GM19035 (cell line): ENCODE data around the gene SEZ6L2.
"Not testable (repeated sequence)": the region's sequence is repeated elsewhere in the genome, so short reads cannot be mapped to it uniquely, and the experiment has no call there.

Source experiments
- ATAC-seq: cut with Tn5 transposase; IDR thresholded peaks from one replicate; pipeline ENCODE4 v1.9.1; 2021; ENCODE audit not compliant: unreplicated experiment

SEZ6L2 gene

DNA sequence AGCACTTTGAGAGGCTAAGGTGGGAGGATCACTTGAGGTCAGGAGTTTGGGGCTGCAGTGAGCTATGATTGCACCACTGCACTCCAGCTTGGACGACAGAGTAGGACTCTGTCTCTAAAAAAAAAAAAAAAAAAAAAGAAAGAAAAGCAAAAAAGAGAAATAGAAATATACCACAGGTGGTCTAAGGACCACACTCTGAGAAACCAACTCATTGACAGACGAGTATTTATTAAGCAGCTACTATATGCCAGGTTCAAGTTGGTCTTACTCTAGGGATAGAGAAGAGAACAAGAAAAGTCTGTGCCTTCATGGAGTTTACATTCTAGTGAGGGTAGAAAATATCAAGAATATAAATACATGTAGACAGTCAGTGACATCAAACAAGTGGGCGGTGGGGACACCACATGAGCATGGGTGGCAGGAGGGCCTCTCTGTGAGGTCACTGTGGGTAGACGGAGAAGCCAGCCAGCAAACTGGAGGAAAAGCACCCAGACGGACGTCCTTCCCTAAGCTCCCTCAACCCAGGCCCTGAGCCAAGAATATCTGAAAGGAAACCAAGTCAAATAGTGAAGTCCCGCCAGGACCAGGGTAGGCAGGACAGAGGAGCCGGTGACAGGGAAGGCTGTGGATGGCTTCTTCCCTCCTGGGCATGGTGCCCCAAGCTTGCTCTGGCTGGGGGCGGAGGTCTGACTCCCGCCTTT lies 41.1 kb downstream of the SEZ6L2 start:
- ATAC-seq, result no peak

DNA sequence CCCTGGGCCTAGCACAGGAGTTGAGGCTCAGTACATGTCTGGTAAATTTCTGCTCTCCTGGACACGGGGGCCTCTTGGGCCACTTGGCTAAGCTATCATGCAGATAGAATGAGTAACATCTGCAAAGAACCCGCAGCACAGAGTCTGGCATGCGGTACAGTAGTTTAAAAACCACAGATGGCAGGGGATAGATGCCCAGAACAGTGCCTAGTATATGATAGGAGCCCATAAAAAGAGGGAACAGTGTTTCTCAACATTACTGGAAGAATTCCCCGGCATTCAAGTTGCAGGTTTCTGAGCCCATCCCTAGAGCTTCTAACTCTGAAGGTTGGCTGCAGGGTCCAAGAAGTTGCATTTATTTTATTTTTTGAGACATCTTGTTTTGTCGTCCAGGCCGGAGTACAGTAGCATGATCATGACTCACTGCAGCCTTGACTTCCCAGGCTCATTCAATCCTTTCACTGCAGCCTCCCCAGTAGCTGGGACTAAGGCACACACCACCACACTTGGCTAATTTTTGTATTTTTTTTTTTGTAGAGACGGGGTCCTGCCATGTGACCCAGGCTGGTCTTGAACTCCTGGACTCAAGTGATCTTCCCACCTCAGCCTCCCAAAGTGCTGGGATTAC lies 42.1 kb downstream of the SEZ6L2 start:
- no peak for ATAC-seq

DNA sequence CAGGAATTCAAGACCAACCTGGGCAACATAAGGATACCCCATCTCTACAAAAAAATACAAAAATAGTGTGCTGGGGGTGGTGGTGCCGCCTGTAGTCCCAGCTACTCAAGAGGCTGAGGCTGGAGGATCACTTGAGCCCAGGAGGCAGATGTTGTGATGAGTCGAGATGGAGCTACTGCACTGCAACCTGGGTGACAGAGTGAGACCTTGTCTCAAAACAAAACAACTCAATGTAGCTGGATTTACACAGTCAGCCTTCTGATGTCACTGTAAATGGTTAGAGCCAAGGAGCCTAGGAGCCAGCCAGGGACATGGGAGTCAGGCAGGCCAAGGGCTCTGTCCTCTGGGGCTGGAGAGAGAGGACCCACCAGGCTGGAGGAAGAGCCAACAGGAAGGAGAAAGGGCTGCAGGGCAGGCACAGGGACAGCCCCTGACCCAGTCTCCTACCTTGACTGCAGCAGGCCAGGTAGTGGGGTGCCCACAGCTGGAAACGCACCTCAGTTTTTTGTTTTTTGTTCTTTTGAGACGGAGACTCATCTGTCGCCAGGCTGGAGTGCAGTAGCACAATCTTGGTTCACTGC lies 44.7 kb downstream of the SEZ6L2 start:
- no peak for ATAC-seq

DNA sequence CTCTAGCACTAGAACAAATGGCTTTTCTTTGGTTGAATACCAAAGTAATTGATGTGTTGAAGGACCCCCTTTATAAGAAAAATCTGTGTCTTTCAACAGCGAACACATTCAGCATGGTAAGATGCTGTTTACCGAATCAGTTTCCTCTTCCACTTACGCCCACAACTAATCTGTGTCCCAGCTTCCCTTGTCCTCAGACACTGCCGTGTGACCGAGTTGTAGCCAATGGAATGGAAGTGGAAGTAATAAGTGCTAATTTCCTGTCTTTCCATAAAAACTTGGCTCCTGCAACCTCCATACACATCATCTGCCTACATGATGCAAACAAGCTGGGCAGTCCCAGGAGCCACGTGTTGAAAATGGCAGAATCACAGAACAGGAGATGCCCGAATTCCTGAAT lies 46.7 kb downstream of the SEZ6L2 start:
- ATAC-seq, result no peak

DNA sequence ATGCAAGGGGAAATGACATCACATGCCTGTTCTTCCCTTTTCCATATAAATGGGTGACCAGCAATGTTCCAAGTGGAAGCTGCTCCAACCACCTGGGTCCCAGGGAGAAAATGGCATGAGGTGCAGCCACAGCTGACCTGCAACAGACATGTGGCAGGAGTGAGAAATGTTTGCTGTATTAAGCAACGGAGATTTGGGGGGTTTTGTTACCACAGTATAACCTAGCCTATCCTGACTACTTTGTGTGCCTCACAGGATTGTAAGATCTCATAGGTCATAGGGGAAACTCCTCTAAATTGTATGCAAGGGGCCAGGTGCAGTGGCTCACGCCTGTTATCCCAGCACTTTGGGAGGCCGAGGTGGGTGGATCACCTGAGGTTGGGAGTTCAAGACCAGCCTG lies 48.4 kb downstream of the SEZ6L2 start:
- ATAC-seq, result no peak

DNA sequence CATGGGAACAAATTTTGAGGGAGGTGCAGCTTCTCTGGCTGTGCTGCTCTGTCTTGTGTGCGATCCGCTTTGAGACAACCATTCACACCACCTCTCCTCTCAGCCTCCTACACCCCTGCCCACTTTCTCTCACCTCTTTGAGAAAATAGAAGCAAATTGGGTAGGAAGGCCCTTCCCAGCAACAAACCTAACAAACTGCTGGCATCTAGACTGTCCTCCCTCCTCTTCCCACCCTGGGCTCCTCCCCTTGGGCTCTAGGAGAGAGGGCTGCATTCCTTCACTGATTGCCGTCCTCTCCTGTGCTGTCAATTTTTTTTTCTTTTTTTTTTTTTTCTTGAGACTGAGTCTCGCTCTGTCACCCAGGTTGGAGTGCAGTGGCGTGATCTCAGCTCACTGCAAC lies 49.8 kb downstream of the SEZ6L2 start:
- no peak for ATAC-seq

DNA sequence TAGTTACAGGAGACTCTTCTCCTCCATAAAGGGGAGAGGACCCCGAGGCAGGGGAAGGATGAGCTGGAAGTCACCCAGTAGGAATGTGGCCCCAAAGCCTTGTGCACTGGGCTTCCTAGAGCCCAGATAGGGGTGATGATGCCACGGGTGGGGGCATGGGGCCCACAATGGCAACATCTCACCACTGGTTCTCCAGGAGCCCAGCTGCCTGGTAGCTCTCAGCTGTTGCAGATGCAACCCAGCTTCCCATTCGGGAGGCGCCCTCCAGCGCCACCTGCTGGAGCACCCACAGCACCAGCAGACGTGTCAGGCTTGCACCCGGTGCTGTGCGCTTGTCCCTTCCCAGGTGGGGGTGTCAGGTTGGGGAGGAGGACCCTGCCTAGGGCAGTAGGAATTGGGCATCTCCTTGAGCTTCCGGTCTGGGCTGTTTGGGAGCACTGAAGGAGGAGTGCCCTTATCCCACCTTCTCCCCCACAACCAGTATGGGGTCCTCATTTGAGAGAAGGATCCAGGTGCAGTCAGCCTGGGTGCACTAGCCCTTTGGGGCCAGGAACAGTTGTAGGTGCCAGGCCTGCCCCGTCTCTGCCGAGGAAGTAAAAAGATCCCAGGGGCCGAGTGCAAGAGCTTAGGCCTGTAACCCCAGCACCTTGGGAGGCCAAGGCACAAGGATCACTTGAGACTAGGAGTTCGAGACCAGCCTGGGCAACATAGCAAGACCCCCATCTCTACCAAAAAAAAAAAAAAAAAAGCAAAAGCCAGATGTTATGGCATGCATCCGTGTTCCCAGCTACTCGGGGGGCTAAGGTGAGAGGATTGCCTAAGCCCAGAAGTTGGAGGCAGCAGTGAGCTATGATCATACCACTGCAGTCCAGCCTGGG lies 50.7 kb downstream of the SEZ6L2 start:
- ATAC-seq, result no peak

DNA sequence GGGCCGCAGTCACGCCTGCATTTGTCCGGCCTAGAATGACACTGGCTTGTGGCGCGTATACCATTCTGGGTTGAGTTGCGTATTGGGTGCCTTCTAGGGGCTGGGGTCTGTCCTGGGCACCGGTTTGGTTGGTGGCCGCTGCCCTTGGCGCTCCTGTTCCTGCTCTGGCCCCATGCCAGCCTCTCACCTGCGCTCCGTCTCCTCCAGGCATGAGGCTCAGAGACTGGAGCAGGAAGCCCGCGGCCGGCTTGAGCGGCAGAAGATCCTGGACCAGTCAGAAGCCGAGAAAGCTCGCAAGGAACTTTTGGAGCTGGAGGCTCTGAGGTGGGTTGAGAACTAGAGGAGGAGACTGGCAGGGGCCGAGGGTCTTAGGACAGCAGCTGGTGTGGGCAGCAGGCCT lies 53.7 kb downstream of the SEZ6L2 start:
- no peak for ATAC-seq

DNA sequence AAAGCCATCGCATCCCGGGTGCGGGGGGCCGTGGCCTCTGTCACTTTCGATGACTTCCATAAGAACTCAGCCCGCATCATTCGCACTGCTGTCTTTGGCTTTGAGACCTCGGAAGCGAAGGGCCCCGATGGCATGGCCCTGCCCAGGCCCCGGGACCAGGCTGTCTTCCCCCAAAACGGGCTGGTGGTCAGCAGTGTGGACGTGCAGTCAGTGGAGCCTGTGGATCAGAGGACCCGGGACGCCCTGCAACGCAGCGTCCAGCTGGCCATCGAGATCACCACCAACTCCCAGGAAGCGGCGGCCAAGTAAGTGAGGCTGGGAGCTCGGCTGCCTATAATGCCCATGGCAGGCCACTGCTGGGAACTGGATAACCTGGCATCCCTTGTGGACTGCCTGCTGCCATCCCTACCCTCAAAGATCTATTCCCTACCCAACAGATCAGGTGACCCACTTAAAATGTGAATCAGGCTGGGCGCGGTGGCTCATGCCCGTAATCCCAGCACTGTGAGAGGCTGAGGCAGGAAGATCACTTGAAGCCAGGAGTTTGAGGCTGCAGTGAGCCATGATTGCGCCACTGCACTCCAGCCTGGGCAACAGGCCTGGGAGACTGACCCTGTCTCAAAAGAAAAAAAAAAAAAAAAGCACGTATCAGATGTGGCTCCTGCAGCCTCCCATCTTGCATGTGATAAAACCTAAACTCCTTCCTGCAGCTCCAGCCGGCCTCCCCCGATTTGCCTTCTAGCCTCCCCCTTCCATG lies 54.6 kb downstream of the SEZ6L2 start:
- no peak for ATAC-seq

DNA sequence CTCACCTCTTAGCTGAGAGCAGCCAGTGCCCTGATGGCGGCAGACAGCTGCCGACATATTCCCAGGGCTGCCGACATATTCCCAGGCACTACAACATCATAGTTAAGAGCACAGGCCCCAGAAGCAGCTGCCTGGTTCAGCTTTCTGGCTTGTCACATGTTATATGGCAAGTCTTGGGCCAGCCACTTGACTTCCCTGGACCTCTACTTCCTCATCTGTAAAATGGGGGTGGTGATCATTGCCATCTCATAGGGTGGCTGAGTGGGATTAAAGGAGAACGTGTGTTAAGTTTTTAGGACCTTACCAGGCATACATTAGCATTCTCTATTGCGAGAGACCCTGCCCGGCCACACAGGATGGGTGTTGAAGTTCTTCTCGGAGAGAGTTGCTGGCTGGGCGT lies 55.4 kb downstream of the SEZ6L2 start:
- no peak for ATAC-seq

DNA sequence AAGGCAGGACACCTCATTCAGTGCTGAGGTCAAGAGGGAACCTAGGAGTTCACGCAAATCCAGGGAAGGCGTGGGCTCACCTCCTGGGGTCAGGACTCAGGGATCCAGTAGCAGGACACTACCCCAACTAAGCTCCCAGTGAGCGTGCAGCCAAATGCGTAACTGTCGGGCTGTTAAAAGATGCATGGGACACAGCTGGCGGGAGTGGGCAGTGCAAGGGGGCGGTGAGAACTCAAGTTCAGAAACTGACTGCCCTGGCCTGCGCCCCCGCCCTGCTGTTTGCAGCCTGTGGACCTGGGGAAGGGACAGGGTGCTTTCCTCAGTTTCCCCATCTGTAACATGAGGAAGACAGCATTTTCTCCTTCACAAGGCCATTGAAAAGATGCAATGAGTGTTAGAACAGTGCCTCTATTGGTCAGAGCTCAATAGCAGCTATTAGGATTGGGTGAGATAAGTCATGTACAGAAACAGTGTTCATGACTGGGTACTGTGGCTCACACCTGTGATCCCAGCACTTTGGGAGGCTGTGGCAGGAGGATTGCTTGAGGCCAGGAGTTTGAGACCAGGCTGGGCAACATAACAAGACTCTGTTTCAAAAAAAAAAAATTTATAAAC lies 56.5 kb downstream of the SEZ6L2 start:
- no peak for ATAC-seq

DNA sequence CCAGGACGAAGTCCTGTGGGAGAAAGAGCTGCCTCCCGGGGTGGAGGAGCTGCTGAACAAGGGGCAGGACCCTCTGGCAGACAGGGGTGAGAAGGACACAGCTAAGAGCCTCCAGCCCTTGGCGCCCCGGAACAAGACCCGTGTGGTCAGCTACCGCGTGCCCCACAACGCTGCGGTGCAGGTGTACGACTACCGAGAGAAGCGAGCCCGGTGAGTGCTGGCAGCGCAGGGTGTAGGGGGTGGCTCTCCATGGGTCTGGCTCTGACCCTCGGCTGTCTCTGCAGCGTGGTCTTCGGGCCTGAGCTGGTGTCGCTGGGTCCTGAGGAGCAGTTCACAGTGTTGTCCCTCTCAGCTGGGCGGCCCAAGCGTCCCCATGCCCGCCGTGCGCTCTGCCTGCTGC lies 57.7 kb downstream of the SEZ6L2 start:
- ATAC-seq, result no peak

DNA sequence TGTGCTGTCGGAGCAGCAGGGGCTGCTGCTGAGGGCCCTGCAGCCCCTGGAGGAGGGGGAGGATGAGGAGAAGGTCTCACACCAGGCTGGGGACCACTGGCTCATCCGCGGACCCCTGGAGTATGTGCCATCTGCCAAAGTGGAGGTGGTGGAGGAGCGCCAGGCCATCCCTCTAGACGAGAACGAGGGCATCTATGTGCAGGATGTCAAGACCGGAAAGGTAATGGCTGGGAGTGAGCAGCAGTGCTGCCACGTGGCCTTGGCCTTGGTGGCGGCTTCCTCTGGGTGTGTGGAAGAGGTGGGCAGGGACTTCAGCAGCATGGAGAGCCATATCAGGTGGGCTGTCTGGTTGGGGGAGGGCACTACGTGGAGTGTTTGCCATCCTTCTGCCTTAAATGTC lies 59.1 kb downstream of the SEZ6L2 start:
- ATAC-seq, result no peak

DNA sequence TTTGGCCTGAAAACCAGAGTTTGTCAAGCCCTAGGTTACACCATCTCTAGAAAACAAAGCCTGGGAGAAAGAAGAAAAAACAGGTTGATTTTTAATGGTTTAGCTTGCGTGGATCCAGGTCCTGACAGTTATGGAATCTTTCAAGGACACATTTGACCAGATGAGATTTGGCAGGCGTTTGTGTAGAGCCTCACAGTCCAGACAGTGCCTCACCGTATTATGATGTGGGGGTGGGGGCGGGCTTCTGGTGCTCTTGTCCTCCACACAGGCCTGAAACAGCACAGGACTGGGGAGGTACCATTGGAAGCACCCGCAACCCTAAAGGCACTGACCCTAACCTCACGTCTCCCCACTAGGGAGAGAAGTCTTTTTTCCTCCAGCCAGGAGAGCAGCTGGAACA lies 59.5 kb downstream of the SEZ6L2 start:
- no peak for ATAC-seq

DNA sequence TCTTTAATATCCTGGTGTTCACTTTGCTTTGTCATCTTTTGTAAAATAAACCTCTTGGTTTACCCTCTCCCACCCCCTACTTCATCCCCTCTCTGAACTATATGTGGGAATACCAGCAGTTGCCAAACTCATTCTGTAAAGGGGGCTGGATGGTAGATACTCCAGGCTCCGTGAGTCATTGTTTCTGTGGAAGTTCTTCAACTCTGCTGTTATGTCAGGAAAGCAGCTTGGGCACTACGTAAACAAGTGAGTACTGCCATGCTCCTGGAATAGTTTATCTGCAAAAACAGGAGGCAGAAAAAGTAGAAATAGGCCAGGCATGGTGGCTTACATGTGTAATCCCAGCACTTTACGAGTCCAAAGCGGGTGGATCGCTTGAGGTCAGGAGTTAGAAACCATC lies 61.5 kb downstream of the SEZ6L2 start:
- ATAC-seq, result no peak

DNA sequence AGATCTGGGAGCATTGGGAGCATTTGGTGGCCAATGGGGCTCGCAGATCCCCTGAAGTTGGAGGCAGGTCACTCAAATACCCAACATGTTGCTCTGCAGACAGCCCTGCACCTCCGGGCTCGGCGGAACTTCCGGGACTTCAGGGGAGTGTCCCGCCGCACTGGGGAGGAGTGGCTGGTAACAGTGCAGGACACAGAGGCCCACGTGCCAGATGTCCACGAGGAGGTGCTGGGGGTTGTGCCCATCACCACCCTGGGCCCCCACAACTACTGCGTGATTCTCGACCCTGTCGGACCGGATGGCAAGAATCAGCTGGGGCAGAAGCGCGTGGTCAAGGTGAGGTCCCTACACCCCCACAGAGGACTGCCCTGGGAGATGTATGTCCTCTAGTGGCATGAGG lies 62.7 kb downstream of the SEZ6L2 start:
- ATAC-seq, result no peak

DNA sequence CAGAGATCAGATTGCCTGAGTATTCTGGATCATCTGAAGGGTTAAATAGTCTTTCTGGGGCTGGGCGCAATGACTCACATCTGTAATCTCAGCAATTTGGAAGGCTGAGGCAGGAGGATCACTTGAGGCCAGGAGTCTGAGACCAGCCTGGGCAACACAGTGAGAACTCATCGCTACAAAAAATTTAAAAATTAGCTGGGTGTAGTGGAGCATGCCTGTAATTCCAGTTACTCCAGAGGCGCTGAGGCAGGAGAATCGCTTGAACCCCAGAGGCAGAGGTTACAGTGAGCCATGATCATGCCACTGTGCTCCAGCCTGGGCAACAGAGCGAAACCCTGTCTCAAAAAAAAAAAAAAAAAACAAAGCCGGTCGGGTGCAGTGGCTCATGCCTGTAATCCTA lies 63.4 kb downstream of the SEZ6L2 start:
- no peak for ATAC-seq

DNA sequence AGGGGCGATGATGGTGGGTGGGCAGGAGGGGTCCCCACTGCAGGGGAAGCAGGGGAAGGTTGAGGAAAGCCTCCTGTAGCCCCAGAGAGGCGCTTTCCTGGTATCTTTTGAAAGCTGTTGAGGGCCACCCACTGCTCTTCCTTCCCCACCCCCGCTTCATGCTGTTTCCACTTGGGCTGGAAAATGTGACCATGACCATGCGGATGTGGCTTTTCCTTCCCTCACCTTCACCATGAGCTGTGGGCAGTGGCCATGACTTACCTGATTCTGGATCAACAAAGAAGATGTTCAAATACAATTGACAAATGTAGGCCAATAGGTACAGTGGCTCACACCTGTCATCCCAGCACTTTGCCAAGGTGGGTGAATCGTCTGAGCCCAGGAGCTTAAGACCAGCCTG lies 65.3 kb downstream of the SEZ6L2 start:
- ATAC-seq, result no peak

DNA sequence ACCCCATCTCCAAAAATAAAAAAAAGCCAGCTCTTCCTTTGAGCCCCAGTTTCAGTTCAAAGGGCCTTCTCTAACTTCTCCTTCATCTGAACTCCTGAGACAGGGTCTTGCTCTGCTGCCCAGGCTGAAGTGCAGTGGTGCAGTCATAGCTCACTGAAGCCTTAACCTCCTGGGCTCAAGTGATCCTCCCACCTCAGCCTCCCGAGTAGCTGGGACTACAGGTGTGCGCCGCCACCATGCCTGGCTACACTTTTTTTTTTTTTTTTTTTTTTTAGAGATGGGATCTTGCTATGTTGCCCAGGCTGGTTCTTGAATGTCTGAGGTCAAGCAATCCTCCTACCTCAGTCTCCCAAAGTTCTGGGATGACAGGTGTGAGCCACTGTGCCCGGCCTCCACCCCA lies 66.1 kb downstream of the SEZ6L2 start:
- not testable (repeated sequence) for ATAC-seq

DNA sequence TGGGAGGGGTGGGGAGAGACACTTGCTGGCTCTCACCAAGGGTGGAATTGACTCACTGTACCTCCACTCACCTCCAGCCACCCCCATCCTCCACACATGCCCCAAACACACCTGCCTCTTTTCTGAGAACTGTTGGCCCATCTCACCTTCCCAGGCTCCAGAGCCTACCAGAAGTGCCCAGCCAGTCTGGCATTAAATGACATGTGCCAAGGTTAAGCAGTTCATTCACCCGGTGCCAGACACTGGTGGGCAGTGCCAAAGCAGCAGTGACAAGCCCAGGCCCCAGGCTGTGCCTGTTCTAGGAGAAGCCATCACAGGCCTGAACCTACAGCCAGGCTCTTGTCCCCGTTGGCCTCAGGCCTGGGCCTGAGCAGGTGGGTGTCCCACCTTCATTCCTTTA lies 67.9 kb downstream of the SEZ6L2 start:
- ATAC-seq, result no peak

DNA sequence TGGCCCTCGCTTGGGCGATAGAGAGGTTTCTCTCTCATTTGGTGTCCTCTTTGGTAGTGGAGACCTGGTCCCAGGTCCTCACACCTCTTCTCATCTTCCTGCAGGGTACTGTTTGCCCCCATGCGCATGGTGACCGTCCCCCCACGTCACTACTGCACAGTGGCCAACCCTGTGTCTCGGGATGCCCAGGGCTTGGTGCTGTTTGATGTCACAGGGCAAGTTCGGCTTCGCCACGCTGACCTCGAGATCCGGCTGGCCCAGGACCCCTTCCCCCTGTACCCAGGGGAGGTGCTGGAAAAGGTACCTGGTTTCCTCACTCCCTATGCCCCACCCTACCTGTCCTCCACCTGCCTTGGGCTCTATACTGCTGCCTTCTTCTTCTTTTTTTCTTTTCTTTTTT lies 68.6 kb downstream of the SEZ6L2 start:
- no peak for ATAC-seq
